NCI-H1092 (cell line): ENCODE results near the gene RFX7.
"Not testable (repeated sequence)": the region's sequence is repeated elsewhere in the genome, so short reads cannot be mapped to it uniquely, and the experiment has no call there.

Source experiments
- DNase-seq: peaks from one replicate; lab custom pipeline; 2025; lab: John Stamatoyannopoulos, UW

RFX7 gene

DNA sequence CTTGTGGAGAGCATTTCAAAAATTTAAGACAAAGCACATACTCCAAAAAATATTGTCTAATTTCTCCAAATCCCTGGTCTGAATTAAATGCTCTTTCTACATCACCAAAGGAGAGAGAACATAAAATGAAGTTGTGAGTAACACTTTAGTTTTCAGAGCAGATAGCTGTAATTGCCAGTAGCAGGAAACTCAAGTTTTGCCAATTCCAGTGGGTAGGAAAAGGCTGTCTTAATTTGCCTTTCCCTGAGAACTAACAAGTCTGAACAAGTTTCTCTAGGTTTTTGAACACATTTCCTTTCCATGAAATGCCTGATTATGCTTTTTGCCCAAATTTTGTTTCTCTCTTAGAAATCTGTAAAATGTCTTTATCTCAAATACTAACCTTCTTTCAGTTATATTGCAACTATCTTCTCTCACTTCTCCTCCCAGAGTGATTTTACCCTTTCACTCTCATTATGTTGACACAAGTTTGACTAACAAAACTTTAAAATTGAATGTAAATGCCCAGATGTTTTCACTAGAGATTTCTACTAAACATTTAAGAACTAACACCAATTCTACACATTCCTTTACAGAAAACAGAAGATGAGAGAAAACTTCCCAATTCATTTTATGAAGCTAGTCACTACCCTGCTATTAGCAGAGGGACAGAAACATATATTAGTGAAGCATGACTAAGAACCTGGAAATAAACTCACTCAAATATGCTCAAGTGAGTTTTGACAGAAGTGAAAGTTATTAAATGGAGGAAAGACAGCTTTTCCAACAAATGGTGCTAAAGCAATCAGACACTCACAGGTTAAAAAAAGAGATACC lies 38.4 kb downstream of the RFX7 start:
- DNase-seq: no peak

- not testable (repeated sequence) for DNase-seq
Measured at GRCh38 chr15:56203312-56203922, 40.3 kb downstream of the RFX7 start.

- no peak for DNase-seq
Measured at GRCh38 chr15:56202701-56203100, 41.0 kb downstream of the RFX7 start.

DNA sequence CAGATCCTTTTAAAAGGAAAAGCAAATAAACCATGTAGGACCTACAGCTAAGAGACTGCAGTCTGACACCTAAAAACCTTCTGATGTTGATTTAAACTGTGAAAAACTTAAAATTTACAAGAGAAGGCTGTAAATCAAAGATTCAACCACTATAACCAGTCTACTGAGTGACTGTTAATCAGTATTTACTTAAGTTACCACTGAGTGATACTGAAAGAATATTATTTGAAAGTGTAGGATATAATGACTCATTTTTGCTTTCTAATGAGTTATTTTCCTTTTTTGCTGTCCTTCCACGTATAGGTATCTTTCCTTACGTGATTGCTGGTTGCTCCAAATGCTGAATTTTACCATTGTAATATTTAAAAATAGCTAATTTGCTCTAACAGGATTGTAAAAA lies 44.6 kb downstream of the RFX7 start:
- no peak for DNase-seq

- no peak for DNase-seq
Measured at GRCh38 chr15:56194035-56194434, 49.6 kb downstream of the RFX7 start.

DNA sequence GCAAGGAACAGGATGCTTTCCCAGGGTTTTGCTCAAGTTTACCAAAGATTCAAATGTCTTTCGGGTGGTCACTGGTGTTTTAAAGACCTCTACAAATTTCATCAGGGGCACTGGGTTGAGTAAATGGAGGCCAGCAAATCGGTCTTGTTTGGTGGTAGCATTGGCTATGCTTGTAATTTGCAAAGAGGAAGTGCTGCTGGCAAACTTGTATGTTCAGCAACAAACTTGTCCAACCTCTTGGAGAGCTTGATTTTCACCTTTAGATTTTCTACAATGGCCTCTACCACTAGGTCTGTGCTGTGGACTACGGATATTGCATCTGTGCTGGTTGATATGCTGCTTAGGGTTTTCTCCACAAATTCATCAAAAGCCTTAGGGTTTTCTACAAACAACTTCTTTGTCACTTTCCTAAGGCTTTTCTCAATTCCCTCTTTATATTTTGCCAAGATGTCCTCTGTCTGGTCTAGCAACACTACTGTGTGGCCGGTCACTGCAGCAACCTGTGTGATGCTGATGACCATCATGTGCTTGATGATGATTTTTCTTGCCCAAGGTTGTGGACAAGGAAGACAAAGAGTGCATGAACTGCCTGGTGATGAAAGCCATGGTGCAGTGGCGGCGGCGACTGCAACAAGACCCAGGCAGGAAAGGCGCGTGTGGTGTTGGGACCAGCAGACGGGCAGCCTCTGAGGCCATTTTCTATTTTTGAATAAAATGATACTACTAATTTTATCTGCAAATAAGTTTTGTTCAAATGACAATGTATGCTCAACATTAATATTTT lies 50.8 kb downstream of the RFX7 start:
- no peak for DNase-seq

DNA sequence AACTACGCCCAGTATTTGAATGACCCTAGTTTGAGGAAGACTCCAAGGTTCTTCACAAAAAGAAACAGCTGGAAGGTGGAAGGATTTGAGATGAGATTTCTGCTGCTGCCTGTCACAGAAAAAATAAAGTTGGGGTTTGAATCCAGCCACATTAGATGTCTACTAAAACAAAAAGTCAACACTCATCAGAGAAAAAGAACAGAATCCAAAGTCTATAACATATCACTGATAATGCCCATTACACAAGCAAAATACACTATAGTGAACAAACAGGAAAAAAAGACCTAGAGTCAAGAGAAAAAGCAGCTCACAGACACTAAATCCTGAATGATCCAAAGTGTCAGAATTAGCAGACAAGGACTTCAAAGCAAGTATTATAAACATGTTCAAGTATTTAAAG lies 56.0 kb downstream of the RFX7 start:
- no peak for DNase-seq

- no peak for DNase-seq
Measured at GRCh38 chr15:56185980-56186379, 57.7 kb downstream of the RFX7 start.

DNA sequence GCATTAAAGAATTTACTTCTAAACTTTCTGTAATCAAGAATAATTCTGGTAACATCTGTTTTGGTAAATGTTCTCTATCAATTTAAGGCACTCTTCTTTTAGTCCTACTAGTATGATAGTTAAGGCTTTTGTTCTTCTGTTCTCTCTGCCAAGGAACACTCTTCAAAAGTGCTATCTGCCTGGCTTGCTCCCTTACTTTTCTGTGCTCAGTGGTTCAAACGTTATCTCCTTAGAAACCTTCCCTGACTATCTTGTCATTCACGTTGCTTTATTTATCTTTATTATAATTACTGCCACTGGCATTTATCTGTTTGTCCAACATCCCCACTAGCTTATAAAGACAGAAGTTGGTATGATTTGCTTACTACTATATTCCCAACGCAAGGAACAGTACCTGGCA lies 59.2 kb downstream of the RFX7 start:
- no peak for DNase-seq

DNA sequence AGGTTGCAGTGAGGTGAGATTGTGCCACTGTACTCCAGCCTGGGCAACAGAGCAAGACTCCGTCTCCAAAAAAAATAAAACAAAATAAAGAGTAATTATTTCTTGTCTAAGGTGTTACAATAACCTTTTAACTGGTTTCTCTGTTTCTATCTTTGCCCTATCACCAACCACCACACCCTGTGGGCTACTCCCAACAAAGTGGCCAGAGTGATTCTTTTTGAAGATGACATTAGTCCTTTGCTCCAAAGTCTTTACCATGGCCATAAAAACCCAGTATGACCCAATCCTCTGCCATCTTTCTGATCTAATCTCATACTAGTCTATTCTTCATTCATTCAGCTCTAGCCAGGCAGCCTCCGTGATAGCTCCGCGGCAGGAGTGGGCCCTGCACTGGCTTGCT lies 62.8 kb downstream of the RFX7 start:
- no peak for DNase-seq

GRCh38 chr15:56176996-56177395 lies 66.7 kb downstream of the RFX7 start:
- DNase-seq: no peak

- no peak for DNase-seq
Measured at GRCh38 chr15:56175788-56176187, 67.9 kb downstream of the RFX7 start.

GRCh38 chr15:56174649-56175048 lies 69.0 kb downstream of the RFX7 start:
- DNase-seq: no peak

DNA sequence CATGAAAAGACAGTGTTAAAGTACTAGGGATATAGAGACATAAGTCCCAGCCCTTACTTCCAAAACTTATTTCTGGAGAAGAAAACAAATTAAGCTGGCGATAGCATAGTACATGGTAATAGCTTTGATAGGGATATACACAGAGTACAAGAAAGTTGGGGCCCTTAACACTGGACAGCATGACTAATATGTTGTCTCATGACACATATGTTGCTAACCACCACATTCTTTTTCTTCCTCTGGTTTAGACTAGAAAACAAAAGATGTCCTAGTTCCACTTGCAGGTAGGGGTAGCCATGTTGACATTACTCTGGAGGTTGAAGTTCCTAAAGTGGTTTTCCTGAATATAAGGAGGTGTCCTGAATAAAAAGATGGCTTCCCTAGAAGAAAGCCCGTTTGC lies 75.3 kb downstream of the RFX7 start:
- DNase-seq: no peak

DNA sequence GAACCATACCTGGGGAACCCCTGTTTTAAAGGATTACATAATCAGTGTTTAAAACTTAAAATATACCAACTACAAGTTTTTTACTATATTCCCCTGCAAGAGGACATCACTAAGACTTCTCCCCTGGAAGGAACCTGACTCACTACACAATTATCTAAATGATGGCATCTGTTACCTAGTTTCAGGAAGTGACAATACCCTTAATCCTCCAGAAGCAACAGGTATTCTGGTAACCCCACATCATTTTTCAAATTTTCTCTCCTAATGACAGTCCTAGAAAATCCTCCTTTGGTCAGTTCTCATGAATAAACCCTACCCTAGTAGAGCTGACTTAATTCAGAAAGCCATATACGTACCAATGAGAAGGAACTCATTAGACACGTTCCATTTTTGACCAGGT lies 78.4 kb downstream of the RFX7 start:
- no peak for DNase-seq

- no peak for DNase-seq
Measured at GRCh38 chr15:56160966-56161365, 82.7 kb downstream of the RFX7 start.

- DNase-seq: no peak
Measured at GRCh38 chr15:56156877-56157276, 86.8 kb downstream of the RFX7 start.

DNA sequence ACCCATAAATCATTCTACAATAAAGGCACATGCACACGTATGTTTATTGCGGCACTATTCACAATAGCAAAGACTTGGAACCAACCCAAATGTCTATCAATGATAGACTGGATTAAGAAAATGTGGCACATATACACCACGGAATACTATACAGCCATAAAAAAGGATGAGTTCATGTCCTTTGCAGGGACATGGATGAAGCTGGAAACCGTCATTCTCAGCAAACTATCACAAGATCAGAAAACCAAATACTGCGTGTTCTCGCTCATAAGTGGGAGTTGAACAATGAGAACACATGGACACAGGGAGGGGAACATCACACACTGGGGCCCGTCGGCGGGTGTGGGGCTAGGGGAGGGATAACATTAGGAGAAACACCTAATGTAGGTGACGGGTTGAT lies 88.4 kb downstream of the RFX7 start:
- not testable (repeated sequence) for DNase-seq

DNA sequence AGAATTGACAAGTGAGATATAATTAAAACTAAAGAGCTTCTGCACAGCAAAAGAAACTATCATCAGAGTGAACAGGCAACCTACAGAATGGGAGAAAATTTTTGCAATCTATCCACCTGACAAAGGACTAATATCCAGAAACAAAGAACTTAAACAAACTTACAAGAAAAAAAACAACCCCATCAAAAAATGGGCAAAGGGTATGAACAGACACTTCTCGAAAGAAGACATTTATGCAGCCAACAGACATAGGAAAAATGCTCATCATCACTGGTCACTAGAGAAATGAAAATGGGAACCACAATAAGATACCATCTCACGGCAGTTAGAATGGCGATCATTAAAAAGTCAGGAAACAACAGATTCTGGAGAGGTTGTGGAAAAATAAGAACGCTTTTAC lies 88.9 kb downstream of the RFX7 start:
- DNase-seq: not testable (repeated sequence)

- no peak for DNase-seq
Measured at GRCh38 chr15:56150204-56150603, 93.5 kb downstream of the RFX7 start.

GRCh38 chr15:56148064-56148463 lies 95.6 kb downstream of the RFX7 start:
- no peak for DNase-seq

- DNase-seq: no peak
Measured at GRCh38 chr15:56146756-56147155, 96.9 kb downstream of the RFX7 start.

DNA sequence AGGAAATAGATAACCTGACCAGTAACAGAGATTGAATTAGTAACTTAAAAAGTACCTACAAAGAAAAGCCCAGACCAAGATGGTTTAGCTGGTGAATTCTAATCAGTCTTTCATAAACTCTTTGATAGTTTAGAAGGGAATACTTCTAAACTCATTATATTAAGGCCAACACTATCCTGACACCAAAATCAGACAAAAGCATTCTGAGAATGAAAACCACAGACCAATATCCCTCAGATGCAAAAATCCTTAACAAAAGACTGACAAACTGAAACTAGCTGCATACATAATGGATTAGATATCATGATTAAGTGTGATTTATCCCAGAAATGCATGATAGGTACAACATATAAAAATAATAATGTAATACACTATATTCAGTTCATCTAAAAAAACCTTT lies 115.6 kb downstream of the RFX7 start:
- no peak for DNase-seq
